IPS-18c (cell line): ENCODE measurements around the gene TBX21.

Source experiments
- H3K4me3 ChIP-seq: 2 replicates; pipeline ENCODE4 v1.7.0; 2013; ENCODE audit warnings: low read depth, mild to moderate bottlenecking, low read length, moderate library complexity; ENCODE audit not compliant: insufficient read depth
- H3K9me3 ChIP-seq: one replicate; pipeline ENCODE4 v1.6.1; 2013; ENCODE audit warnings: mild to moderate bottlenecking, low read length, moderate library complexity; ENCODE audit not compliant: control insufficient read depth, insufficient read depth

TBX21 gene, protein sequence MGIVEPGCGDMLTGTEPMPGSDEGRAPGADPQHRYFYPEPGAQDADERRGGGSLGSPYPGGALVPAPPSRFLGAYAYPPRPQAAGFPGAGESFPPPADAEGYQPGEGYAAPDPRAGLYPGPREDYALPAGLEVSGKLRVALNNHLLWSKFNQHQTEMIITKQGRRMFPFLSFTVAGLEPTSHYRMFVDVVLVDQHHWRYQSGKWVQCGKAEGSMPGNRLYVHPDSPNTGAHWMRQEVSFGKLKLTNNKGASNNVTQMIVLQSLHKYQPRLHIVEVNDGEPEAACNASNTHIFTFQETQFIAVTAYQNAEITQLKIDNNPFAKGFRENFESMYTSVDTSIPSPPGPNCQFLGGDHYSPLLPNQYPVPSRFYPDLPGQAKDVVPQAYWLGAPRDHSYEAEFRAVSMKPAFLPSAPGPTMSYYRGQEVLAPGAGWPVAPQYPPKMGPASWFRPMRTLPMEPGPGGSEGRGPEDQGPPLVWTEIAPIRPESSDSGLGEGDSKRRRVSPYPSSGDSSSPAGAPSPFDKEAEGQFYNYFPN

DNA sequence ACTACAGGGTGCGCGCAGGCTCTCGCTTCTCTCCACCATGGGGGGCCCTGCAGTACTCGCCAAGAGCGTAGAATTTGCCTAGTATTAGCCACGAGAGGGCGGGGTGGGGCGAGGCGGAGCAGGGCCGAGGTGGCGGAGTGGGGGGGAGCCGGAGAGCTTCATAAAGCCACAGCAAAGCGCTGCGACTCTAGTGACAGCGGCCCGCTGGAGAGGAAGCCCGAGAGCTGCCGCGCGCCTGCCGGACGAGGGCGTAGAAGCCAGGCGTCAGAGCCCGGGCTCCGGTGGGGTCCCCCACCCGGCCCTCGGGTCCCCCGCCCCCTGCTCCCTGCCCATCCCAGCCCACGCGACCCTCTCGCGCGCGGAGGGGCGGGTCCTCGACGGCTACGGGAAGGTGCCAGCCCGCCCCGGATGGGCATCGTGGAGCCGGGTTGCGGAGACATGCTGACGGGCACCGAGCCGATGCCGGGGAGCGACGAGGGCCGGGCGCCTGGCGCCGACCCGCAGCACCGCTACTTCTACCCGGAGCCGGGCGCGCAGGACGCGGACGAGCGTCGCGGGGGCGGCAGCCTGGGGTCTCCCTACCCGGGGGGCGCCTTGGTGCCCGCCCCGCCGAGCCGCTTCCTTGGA, at the start of gene TBX21:
Gene TBX21 (plus strand): TSS at position 190 of the 627 bp plus-strand sequence. CDS start 219 bp downstream, at position 409.
- H3K9me3 ChIP-seq, result no peaks in the 10 kb centered on the region
- peak within 1 kb of the TSS; percentile 52 for H3K4me3 ChIP-seq

DNA sequence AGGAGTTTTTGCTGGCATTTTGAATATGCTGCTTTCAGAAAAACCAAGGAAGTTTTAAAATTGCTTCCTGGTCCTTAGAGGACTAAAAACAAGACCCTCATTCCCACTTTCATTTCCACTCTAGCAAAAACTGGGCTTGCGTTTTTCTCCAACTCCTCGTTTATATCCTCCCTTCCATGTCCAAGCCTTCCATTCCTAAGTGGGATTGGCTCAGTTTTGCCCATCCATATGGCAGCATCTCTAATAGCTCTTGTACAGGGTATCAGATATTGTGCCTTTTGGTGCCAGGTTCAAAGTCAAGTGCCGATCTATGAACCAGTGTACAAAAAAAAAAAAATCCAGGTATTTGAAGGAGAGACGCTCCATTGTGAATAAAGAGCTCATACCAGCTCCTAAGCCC, 49.0 kb upstream of the TBX21 start:
- no peaks in the 10 kb centered on the region for H3K9me3 ChIP-seq
- no peak overlapping the region for H3K4me3 ChIP-seq

GRCh38 chr17:47684535-47685193, 48.4 kb upstream of the TBX21 start:
- no peaks in the 10 kb centered on the region for H3K9me3 ChIP-seq

DNA sequence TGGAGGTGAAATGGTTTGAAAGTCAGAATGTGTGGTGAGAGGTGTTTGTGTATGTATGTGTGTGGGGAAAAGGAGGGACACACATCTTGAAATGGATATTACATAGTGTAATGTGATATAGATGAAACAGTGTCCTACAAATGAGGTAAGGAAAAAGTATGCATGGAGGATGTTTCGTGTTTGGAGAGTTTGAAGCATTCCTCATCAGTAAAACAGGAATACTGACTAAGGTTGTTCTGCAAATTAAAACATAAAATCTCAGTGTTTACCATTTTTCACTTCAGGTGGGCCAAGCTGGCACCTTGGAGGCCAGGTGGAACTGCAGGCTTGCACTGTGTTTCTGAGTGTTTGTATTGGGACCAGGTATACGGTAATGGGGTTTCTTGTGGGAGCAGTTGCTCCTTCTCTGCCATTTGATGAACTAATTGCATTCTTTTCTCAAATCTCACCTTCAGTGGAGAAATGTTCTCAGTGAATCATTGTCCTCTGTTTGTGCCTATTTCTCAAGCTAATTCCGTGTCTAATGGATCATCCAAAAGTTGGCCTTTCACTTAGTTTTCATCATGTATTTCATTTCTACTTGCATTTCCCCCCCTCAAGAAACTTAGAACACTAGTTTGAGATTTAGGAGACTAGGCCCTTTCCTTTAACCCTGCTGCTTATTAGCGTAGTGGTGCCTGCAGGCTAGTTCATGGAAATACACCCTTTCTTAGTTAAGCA, 47.3 kb upstream of the TBX21 start:
- Histone ChIP-seq H3K9me3 (no peaks in the 10 kb centered on the region), H3K4me3 (no peak overlapping the region)

More at GRCh38 chr17:47684535-47685193, 48.4 kb upstream of the TBX21 start:
- no peak overlapping the region for H3K4me3 ChIP-seq

DNA sequence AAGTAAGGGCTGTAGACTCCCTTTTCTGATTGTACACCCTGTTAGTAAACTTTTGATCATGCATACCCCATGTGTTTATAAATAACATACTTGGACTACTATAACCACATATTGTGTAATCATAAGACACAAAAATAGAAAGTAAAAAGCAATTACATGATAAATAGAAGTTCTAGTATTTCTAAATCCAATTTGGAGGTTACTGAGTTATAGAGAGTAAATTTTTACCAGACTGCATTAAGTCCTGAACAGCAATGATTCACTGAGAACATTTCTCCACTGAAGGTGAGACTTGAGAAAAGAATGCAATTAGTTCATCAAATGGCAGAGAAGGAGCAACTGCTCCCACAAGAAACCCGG, 46.8 kb upstream of the TBX21 start:
- Histone ChIP-seq H3K9me3 (no peaks in the 10 kb centered on the region), H3K4me3 (no peak overlapping the region)

GRCh38 chr17:47686664-47687327, 46.2 kb upstream of the TBX21 start:
- Histone ChIP-seq H3K9me3 (no peaks in the 10 kb centered on the region), H3K4me3 (no peak overlapping the region)

- no peaks in the 10 kb centered on the region for H3K9me3 ChIP-seq
- H3K4me3 ChIP-seq, result no peak overlapping the region
Observed at GRCh38 chr17:47687328-47687690, 45.7 kb upstream of the TBX21 start.

DNA sequence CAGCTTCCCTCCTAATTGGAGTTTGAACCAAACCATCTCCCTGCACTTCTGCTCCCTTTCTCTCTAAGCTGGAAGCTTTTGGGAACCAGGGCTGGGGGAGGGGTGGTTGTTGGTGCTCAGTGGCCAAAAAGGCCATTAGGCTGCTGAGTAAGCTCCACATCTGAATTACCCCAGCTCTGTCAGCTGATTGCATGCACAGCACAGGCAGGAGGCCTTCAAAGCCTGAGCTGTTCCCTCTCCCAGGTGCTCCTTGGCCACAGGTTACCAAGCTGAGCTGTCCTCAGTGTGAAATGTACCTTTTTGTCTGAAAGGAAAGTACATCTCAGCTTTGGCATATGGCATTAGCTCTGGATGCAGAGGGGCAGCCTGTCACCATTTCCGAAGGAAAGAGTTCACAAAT, 45.3 kb upstream of the TBX21 start:
- H3K4me3 ChIP-seq, result no peak overlapping the region
- no peaks in the 10 kb centered on the region for H3K9me3 ChIP-seq

- no peaks in the 10 kb centered on the region for H3K9me3 ChIP-seq
Observed at GRCh38 chr17:47690121-47690520, 42.9 kb upstream of the TBX21 start.

GRCh38 chr17:47692137-47692894, 40.7 kb upstream of the TBX21 start:
- Histone ChIP-seq H3K9me3 (no peaks in the 10 kb centered on the region), H3K4me3 (peak overlapping the region; percentile 34)

More at GRCh38 chr17:47690121-47690520, 42.9 kb upstream of the TBX21 start:
- H3K4me3 ChIP-seq, result no peak overlapping the region; the same call in 1 of the 2 replicates

DNA sequence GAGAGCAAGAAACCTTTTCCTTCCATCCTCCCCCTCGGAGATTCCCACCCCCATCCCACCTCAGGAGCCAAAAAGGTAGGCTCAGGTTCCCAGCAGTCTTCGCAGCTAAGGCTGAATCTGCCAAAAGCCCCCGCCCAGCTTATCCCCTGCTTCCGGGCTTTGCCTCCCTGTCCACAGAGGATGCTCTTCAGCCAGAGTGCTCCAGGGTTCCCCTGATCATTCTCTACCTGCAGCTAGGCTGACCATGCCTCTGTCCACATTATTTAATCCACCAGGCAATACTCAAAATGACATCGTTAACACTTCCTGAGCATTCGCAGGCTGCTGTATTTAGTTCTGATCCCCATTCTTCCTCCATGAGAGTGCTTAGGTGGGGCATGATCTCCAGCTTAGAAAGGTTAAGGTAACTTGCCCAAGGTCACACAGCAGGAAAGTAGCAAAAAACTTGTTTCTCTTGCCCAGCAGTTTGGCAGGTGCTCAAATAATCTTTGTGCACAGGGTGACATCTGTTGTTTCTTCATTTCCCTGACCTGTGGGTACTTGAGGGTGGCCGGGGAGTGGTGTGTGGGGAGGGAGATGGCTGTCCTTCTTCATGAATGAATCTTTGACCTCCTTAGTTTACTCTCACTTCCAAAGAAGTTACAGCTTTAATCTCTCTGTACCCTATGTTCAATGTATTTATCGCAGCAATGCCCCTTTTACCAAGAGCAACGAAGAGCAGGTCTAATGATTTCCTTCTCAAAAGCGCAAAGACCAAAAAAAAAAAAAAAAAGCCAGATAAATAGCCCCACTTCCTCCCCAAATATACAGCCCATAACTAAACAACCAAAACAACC, 39.9 kb upstream of the TBX21 start:
- H3K9me3 ChIP-seq, result no peaks in the 10 kb centered on the region
- peak overlapping the region; percentile 60 for H3K4me3 ChIP-seq

GRCh38 chr17:47693731-47694580, 39.1 kb upstream of the TBX21 start, which contains the start of gene TBKBP1:
TBKBP1 (plus strand) TSS chr17:47694161; CDS start chr17:47696113, 1,952 bp downstream.
- no peaks in the 10 kb centered on the region for H3K9me3 ChIP-seq
- peak within 1 kb of the TSS; percentile 87 for H3K4me3 ChIP-seq

GRCh38 chr17:47694581-47695428, 38.2 kb upstream of the TBX21 start:
- Histone ChIP-seq H3K9me3 (no peaks in the 10 kb centered on the region), H3K4me3 (peak overlapping the region; percentile 87)
